H1 (cell line): Measurements from ENCODE around the gene ANKS1A.

Source experiments
- BCL11A ChIP-seq, 2 experiments: IDR thresholded peaks; one replicate each; pipeline ENCODE4 v1.6.1; 2011; ENCODE audit warnings: low read depth in 2 of 2, low read length in 2 of 2, mild to moderate bottlenecking in 2 of 2
- CHD2 ChIP-seq: IDR thresholded peaks from 2 replicates; pipeline ENCODE4 v1.6.1; 2012; ENCODE audit warnings: low read length, improper control_type of control experiment
- CTCF ChIP-seq, 3 experiments: IDR thresholded peaks; 1 replicate in 2 of 3; 2 replicates in 1 of 3; pipeline versions ENCODE4 v1.5.1 to v1.6.1; 2011; ENCODE audit warnings: low read length in 3 of 3, mild to moderate bottlenecking in 3 of 3, inconsistent platforms in 2 of 3, low read depth in 1 of 3, moderate library complexity in 1 of 3; ENCODE audit not compliant: insufficient read depth in 1 of 3; ENCODE audit errors: control extremely low read depth in 1 of 3
- MAX ChIP-seq: IDR thresholded peaks from 2 replicates; pipeline ENCODE4 v1.6.1; 2012; ENCODE audit warnings: inconsistent platforms
- POLR2A ChIP-seq, 2 experiments: IDR thresholded peaks; 1 replicate in 1 of 2; 2 replicates in 1 of 2; pipeline ENCODE4 v1.6.1; 2011; ENCODE audit warnings: low read depth in 2 of 2, low read length in 2 of 2, mild to moderate bottlenecking in 2 of 2; ENCODE audit errors: control extremely low read depth in 1 of 2
- POLR2AphosphoS5 ChIP-seq: IDR thresholded peaks from 2 replicates; pipeline ENCODE4 v1.6.1; 2011; ENCODE audit warnings: low read depth, low read length
- RAD21 ChIP-seq, 2 experiments: IDR thresholded peaks in 1 of 2; conservative IDR thresholded peaks in 1 of 2; 2 replicates each; pipeline ENCODE4 v1.6.1; 2011; ENCODE audit warnings: low read depth in 2 of 2, low read length in 2 of 2, improper control_type of control experiment in 1 of 2, inconsistent platforms in 1 of 2, mild to moderate bottlenecking in 1 of 2, moderate library complexity in 1 of 2

- TF ChIP-seq BCL11A (IDR thresholded peaks at IDR 0.05; ENCODE audit: low read depth in 2 of 2, low read length in 2 of 2) (no peak), POLR2AphosphoS5 (no peak), CTCF (IDR thresholded peaks at IDR 0.05; ENCODE audit: control extremely low read depth in 1 of 3, insufficient read depth in 1 of 3, low read depth in 1 of 3, low read length in 3 of 3) (no peak), POLR2A (IDR thresholded peaks at IDR 0.05; ENCODE audit: control extremely low read depth in 1 of 2, low read depth in 2 of 2, low read length in 2 of 2) (no peak), RAD21 (IDR thresholded peaks at IDR 0.05 in 1 of 2, conservative IDR thresholded peaks at IDR 0.05 in 1 of 2; ENCODE audit: low read depth in 2 of 2, low read length in 2 of 2) (no peak), MAX (no peak), CHD2 (no peak)
Observed at GRCh38 chr6:35008858-35009257, 119.8 kb downstream of the ANKS1A start.
